HepG2 (cell line): ENCODE data around the gene SLC30A4. TPM values are rescaled to one million over a fixed set of nuclear protein-coding genes. Genes with fewer than 3 reads are reported as not detected.

Experiments
- ATAC-seq: fragments of 200-7000 bp; cut with Tn5 transposase; 3 replicates; pipeline ENCODE4 v1.9.1; 2020; ENCODE audit warnings: mild to moderate bottlenecking, moderate library complexity
- BruUV-seq: library from RNA; stranded (reverse); fragments of 400-500 nt; replicated peaks from 2 replicates; lab custom pipeline; 2021; lab: Mats Ljungman, UMichigan
- CTCF ChIA-PET: fragments of 300-600 bp; formaldehyde crosslinking; extraction: SDS; loops from one replicate; lab custom pipeline; 2021; ENCODE audit warnings: low total read pairs, inconsistent platforms, low intra/inter-chr PET ratio; lab: Yijun Ruan, JAX
- POLR2A ChIA-PET: fragments of 350-600 bp; sonication (Branson Sonifier 250); formaldehyde crosslinking; loops from one replicate; lab custom pipeline; 2020; ENCODE audit warnings: antibody characterized with exemption, inconsistent platforms; lab: Yijun Ruan, JAX
- DNase-seq: peaks from one replicate; pipeline ENCODE4 v3.0.0-alpha.2; 2015; ENCODE audit warnings: low spot score
- FAIRE-seq: peaks from 3 replicates; lab custom pipeline; 2011; peaks lifted over from hg19 to GRCh38; lab: Jason Lieb, UNC
- H2AFZ ChIP-seq: one replicate; pipeline ENCODE4 v1.6.1; 2011; ENCODE audit warnings: low read length, inconsistent platforms
- H3K27ac ChIP-seq: fragments of 300-600 bp; 3 replicates; pipeline ENCODE4 v1.8.0; 2011; ENCODE audit warnings: mixed run types, mild to moderate bottlenecking, mixed read lengths, low read length, inconsistent platforms; ENCODE audit not compliant: insufficient read depth; ENCODE audit errors: extremely low read length
- H3K27me3 ChIP-seq, 2 experiments: fragments of 200-600 bp in 1 of 2; 2 replicates in 1 of 2; 3 replicates in 1 of 2; pipeline versions ENCODE4 v1.6.0 to v1.8.0; 2011; ENCODE audit warnings: low read length in 2 of 2, mild to moderate bottlenecking in 2 of 2, moderate library complexity in 2 of 2, inconsistent platforms in 1 of 2; ENCODE audit not compliant: insufficient read depth in 2 of 2, control insufficient read depth in 1 of 2
- H3K36me3 ChIP-seq, 2 experiments: fragments of 200-600 bp in 1 of 2; replicated peaks in 1 of 2; 2 replicates in 1 of 2; 3 replicates in 1 of 2; pipeline versions ENCODE4 v1.5.1 to v1.8.0; 2011; ENCODE audit warnings: low read length in 2 of 2, inconsistent platforms in 1 of 2; ENCODE audit not compliant: insufficient read depth in 2 of 2, control insufficient read depth in 1 of 2
- H3K4me1 ChIP-seq: 2 replicates; pipeline ENCODE4 v1.5.1; 2012; ENCODE audit warnings: low read length, inconsistent platforms; ENCODE audit not compliant: insufficient read depth
- H3K4me2 ChIP-seq: 2 replicates; pipeline ENCODE4 v1.6.0; 2011; ENCODE audit warnings: low read depth, low read length, inconsistent platforms
- H3K4me3 ChIP-seq, 3 experiments: fragments of 200-600 bp in 1 of 3; sonication (generic), shearing (Covaris generic) in 1 of 3; replicated peaks in 1 of 3; 2 replicates each; pipeline ENCODE4 v1.5.1; 2011 to 2016; ENCODE audit warnings: low read length in 3 of 3, inconsistent platforms in 2 of 3, low read depth in 2 of 3, mild to moderate bottlenecking in 2 of 3, control low read depth in 1 of 3, mixed read lengths in 1 of 3; ENCODE audit not compliant: insufficient read depth in 1 of 3
- H3K79me2 ChIP-seq: one replicate; pipeline ENCODE4 v1.6.1; 2011; ENCODE audit warnings: low read length, inconsistent platforms; ENCODE audit not compliant: insufficient read depth
- H3K9ac ChIP-seq: 2 replicates; pipeline ENCODE4 v1.6.0; 2011; ENCODE audit warnings: mild to moderate bottlenecking, low read depth, low read length, inconsistent platforms; ENCODE audit not compliant: insufficient read depth
- H3K9me3 ChIP-seq: 2 replicates; pipeline ENCODE4 v1.5.1; 2012; ENCODE audit warnings: mild to moderate bottlenecking, low read length
- H4K20me1 ChIP-seq: 2 replicates; pipeline ENCODE4 v1.6.0; 2011; ENCODE audit warnings: inconsistent platforms, mild to moderate bottlenecking, low read length, moderate library complexity; ENCODE audit not compliant: insufficient read depth
- TAF15 ChIP-seq: fragments of 200-400 bp; formaldehyde crosslinking; IDR thresholded peaks from one replicate; pipeline ENCODE4 v1.6.1; 2018; ENCODE audit warnings: mild to moderate bottlenecking, low read depth, low read length; ENCODE audit not compliant: poor library complexity, severe bottlenecking
- ZNF263 ChIP-seq: sonication (generic); formaldehyde crosslinking; IDR thresholded peaks from 2 replicates; pipeline ENCODE4 v1.4.0; 2020; ENCODE audit warnings: missing genetic modification reagents
- ZNF687 ChIP-seq: sonication (generic); formaldehyde crosslinking; IDR thresholded peaks from 2 replicates; pipeline ENCODE4 v1.5.1; 2020; ENCODE audit warnings: mild to moderate bottlenecking, missing genetic modification reagents, moderate library complexity
- WGBS: methylation state at CpG from one replicate; pipeline ENCODE4 v1.1.6; 2017; ENCODE audit warnings: low lambda C conversion rate; 5-methylcytosine and 5-hydroxymethylcytosine counted together
- in situ Hi-C: cut with HindIII; loops from 2 replicates; pipeline ENCODE4 v1.10.0; 2017; ENCODE audit warnings: low pct_unique_long_range_greater_than_20kb; ENCODE audit not compliant: extremely low pct_ligation_motif_present
- intact Hi-C: fragments of 100-400 bp; cut with micrococcal nuclease; formaldehyde crosslinking; loops from one replicate; pipeline ENCODE4 v1.10.0; 2022; ENCODE audit not compliant: unreplicated experiment
- polyA plus RNA-seq, 8 experiments: library from polyadenylated mRNA; depleted of rRNA in 3 of 8; stranded (reverse) in 7 of 8; unstranded in 1 of 8; fragments of >200 nt; fragmentation: Illumina TruSeq in 4 of 8; extraction: Trizol in 4 of 8; gene quantifications; 2 replicates each; pipeline versions ENCODE4 v1.2.1 to v1.2.3, GENCODE V29; 2011 to 2016; ENCODE audit warnings: low read depth in 4 of 8, missing spikeins in 1 of 8, mixed read lengths in 1 of 8; ENCODE audit not compliant: insufficient read depth in 1 of 8
- total RNA-seq, 5 experiments: library from RNA; depleted of rRNA; stranded (reverse); fragments of >200 nt; fragmentation: Illumina TruSeq; extraction: Trizol; gene quantifications; 2 replicates each; pipeline ENCODE4 v1.2.3, GENCODE V29; 2016; ENCODE audit warnings: low read depth in 1 of 5

The SLC30A4 gene
- total and polyA plus RNA-seq, 2 of the 13 experiments (the other 11 are each of a cell fraction or from before 2014, with no cell fraction given), result 0.01 to 0.04 TPM

DNA sequence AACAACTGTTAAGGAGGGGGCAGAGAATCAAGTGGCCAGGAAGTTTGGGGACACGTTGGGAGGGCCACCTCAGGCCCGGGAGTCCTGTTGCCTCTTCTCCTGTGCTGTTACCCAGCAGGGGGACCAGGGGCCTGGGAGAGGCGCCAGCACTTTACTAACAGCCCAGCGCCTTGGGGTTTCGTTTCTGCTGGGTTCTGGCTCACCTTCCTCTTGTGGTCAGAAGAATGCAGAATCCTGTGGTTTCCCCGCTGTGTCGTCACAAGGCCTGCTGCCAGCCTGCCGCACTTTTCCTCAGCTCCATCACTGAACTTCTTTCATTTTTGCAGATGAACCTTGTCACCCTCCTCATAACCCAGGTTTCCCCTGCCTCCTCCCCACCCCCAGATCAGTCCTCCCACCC is 67.7 kb downstream of the SLC30A4 start:
- H3K27me3 ChIP-seq, result peaks cover 11 to 44% of the 10 kb centered on the region in 2 experiments; a peak in 4 of 5 replicates
- ATAC-seq, result peak; percentile 48
- in situ Hi-C loops, result loop anchor here (10.0 kb wide), 1 partner anchor 160 kb away; no protein-coding TSS in a partner anchor
- no peaks in the 10 kb centered on the region for H3K9me3 ChIP-seq
- 0% methylated on average over 3 of the region's 8 CpGs for WGBS
- H2AFZ ChIP-seq, result no peak overlapping the region
- TF ChIP-seq ZNF687 (CRISPR knock-in tag) (peak; percentile 12; the same call in 1 of the 2 replicates), TAF15 (no peak), ZNF263 (CRISPR knock-in tag) (peak; percentile 75)
- TF ChIP-seq, all 625 proteins: peak for 2
- no peaks in the 10 kb centered on the region for H3K36me3 ChIP-seq
- peaks cover 48% of the 10 kb centered on the region for H3K4me1 ChIP-seq
- CTCF ChIA-PET, result interaction anchor here (1.0 to 6.9 kb wide), 2 partner anchors 26 to 249 kb away, joined by 4 to 195 read pairs; no protein-coding TSS in a partner anchor
- 0 out of 2 replicates have a peak overlapping the region, but pooled peaks have one; percentile 31 for H3K9ac ChIP-seq
- FAIRE-seq, result no peak
- POLR2A ChIA-PET, result no interaction called here
- H3K4me2 ChIP-seq, result peak overlapping the region; percentile 83
- peak overlapping the region in 2 of 3 experiments; percentile 13 to 56; a peak in 2 of 6 replicates for H3K4me3 ChIP-seq
- no peaks in the 10 kb centered on the region for H4K20me1 ChIP-seq
- no peak overlapping the region for H3K27ac ChIP-seq
- no TSS peak for BruUV-seq
- no peak for DNase-seq
- intact Hi-C loops, result loop anchor here (5.0 kb wide), 2 partner anchors 33 to 293 kb away; no protein-coding TSS in a partner anchor
- no peaks in the 10 kb centered on the region for H3K79me2 ChIP-seq
